GM23338 (cell line): ENCODE measurements around the gene TNFSF4.

Experiments used
- CTCF ChIP-seq, 2 experiments: fragments of 200-600 bp in 1 of 2; sonication (generic) in 1 of 2; conservative IDR thresholded peaks; 2 replicates each; pipeline versions ENCODE4 v1.5.1 to v1.6.1; 2016 to 2017; ENCODE audit warnings: antibody characterized with exemption in 2 of 2, low read depth in 2 of 2, mild to moderate bottlenecking in 2 of 2, moderate library complexity in 1 of 2
- EZH2 ChIP-seq: fragments of 200-600 bp; sonication (generic); IDR thresholded peaks from one replicate; pipeline ENCODE4 v1.8.0; 2017; ENCODE audit warnings: antibody characterized with exemption, mild to moderate bottlenecking, low read depth; ENCODE audit not compliant: unreplicated experiment
- EZH2phosphoT487 ChIP-seq: fragments of 200-600 bp; sonication (generic); IDR thresholded peaks from one replicate; pipeline ENCODE4 v1.8.1; 2018; ENCODE audit warnings: antibody characterized with exemption; ENCODE audit not compliant: unreplicated experiment
- JUNB ChIP-seq: IDR thresholded peaks from one replicate; pipeline ENCODE4 v1.6.1; 2016; ENCODE audit warnings: antibody characterized with exemption; ENCODE audit not compliant: unreplicated experiment
- POLR2AphosphoS5 ChIP-seq: IDR thresholded peaks from 2 replicates; pipeline ENCODE4 v1.6.1; 2016; ENCODE audit warnings: antibody characterized with exemption, low read depth
- STAT1 ChIP-seq: IDR thresholded peaks from one replicate; pipeline ENCODE4 v1.6.1; 2016; ENCODE audit warnings: antibody characterized with exemption; ENCODE audit not compliant: unreplicated experiment
- ZNF331 ChIP-seq: fragments of 250-450 bp; sonication (Bioruptor Pico); IDR thresholded peaks from 2 replicates; pipeline ENCODE4 v1.5.0; 2020; ENCODE audit warnings: low read depth, mild to moderate bottlenecking, moderate library complexity
- TF ChIP-seq, protein P1 (sequence below): IDR thresholded peaks from one replicate; pipeline ENCODE4 v1.6.1; 2018; ENCODE audit warnings: antibody characterized with exemption; ENCODE audit not compliant: unreplicated experiment

DNA sequence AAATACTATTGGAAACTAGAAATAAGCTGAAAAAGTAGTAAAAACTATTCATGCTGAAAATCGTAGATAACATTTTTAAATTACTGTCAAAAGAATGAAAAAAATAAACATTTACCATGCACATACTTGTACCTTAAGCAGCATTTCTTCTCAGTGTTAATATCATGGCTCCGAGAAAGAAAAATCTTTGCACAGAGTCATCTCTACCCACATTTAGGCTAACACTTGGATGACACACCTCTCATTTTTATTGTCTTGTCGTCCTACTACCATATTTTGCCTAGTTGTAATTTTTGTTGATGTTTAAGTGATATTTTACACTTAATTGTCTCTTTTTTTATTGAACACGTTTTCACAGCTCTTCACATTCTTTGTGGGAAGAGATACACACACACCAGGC lies 1.7 kb upstream of the TNFSF4 start:
- TF ChIP-seq JUNB (no peak), CTCF (conservative IDR thresholded peaks at IDR 0.05; ENCODE audit: low read depth in 2 of 2) (no peak), EZH2phosphoT487 (no peak), POLR2AphosphoS5 (no peak), EZH2 (no peak), ZNF331 (CRISPR knock-in tag) (no peak), STAT1 (no peak)
- TF ChIP-seq, protein P1, sequence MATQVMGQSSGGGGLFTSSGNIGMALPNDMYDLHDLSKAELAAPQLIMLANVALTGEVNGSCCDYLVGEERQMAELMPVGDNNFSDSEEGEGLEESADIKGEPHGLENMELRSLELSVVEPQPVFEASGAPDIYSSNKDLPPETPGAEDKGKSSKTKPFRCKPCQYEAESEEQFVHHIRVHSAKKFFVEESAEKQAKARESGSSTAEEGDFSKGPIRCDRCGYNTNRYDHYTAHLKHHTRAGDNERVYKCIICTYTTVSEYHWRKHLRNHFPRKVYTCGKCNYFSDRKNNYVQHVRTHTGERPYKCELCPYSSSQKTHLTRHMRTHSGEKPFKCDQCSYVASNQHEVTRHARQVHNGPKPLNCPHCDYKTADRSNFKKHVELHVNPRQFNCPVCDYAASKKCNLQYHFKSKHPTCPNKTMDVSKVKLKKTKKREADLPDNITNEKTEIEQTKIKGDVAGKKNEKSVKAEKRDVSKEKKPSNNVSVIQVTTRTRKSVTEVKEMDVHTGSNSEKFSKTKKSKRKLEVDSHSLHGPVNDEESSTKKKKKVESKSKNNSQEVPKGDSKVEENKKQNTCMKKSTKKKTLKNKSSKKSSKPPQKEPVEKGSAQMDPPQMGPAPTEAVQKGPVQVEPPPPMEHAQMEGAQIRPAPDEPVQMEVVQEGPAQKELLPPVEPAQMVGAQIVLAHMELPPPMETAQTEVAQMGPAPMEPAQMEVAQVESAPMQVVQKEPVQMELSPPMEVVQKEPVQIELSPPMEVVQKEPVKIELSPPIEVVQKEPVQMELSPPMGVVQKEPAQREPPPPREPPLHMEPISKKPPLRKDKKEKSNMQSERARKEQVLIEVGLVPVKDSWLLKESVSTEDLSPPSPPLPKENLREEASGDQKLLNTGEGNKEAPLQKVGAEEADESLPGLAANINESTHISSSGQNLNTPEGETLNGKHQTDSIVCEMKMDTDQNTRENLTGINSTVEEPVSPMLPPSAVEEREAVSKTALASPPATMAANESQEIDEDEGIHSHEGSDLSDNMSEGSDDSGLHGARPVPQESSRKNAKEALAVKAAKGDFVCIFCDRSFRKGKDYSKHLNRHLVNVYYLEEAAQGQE, result no peak
